ENCODE data around the gene GABRG2.
"Not testable (repeated sequence)": the region's sequence is repeated elsewhere in the genome, so short reads cannot be mapped to it uniquely, and the experiment has no call there.

Gene GABRG2

GRCh38 chr5:162067655-162068411, at the start of gene GABRG2:
Gene GABRG2, plus strand, starts transcription at chr5:162067773. Its CDS starts 227 bp downstream, at chr5:162068000.
- Histone ChIP-seq H3K4me3 (ENCODE audit: low read depth in 1 of 2, low read length in 2 of 2) (no peak within 1 kb of the TSS), H3K27me3 (ENCODE audit: low read depth, low read length) (no peaks in the 10 kb centered on the region)

GRCh38 chr5:162025312-162025711, 42.3 kb upstream of the GABRG2 start:
- no peaks in the 10 kb centered on the region for H3K9me3 ChIP-seq (ENCODE audit: control insufficient read depth in 1 of 2, low read length in 2 of 2)
- H3K4me1 ChIP-seq (ENCODE audit: control insufficient read depth in 1 of 2, insufficient read depth in 2 of 2, low read length in 2 of 2) = no peaks in the 10 kb centered on the region
- H3K27me3 ChIP-seq (ENCODE audit: low read depth, low read length) = no peaks in the 10 kb centered on the region
- no peak overlapping the region for H3K4me3 ChIP-seq (ENCODE audit: low read depth in 1 of 2, low read length in 2 of 2)
- no peaks in the 10 kb centered on the region for H3K36me3 ChIP-seq (ENCODE audit: control insufficient read depth in 1 of 2, insufficient read depth in 2 of 2, low read length in 2 of 2)
- no peak overlapping the region for H3K27ac ChIP-seq (ENCODE audit: low read length)

More at GRCh38 chr5:162067655-162068411, at the start of gene GABRG2:
- H3K36me3 ChIP-seq (ENCODE audit: control insufficient read depth in 1 of 2, insufficient read depth in 2 of 2, low read length in 2 of 2) = no peaks in the 10 kb centered on the region
- H3K9me3 ChIP-seq (ENCODE audit: control insufficient read depth in 1 of 2, low read length in 2 of 2) = no peaks in the 10 kb centered on the region
- no peak within 1 kb of the TSS for H3K27ac ChIP-seq (ENCODE audit: low read length)
- peaks cover 0 to 6% of the 10 kb centered on the region in 2 donors for H3K4me1 ChIP-seq (ENCODE audit: control insufficient read depth in 1 of 2, insufficient read depth in 2 of 2, low read length in 2 of 2)

- no peak overlapping the region for H3K27ac ChIP-seq (ENCODE audit: low read length)
- H3K4me1 ChIP-seq (ENCODE audit: control insufficient read depth in 1 of 2, insufficient read depth in 2 of 2, low read length in 2 of 2) = no peaks in the 10 kb centered on the region
- H3K36me3 ChIP-seq (ENCODE audit: control insufficient read depth in 1 of 2, insufficient read depth in 2 of 2, low read length in 2 of 2) = no peaks in the 10 kb centered on the region
- no peaks in the 10 kb centered on the region for H3K27me3 ChIP-seq (ENCODE audit: low read depth, low read length)
- no peaks in the 10 kb centered on the region for H3K9me3 ChIP-seq (ENCODE audit: control insufficient read depth in 1 of 2, low read length in 2 of 2)
- no peak overlapping the region for H3K4me3 ChIP-seq (ENCODE audit: low read depth in 1 of 2, low read length in 2 of 2)
These were observed 40.8 kb upstream of the GABRG2 start for GRCh38 chr5:162026803-162027202.

- no peaks in the 10 kb centered on the region for H3K36me3 ChIP-seq (ENCODE audit: control insufficient read depth in 1 of 2, insufficient read depth in 2 of 2, low read length in 2 of 2)
- H3K4me3 ChIP-seq (ENCODE audit: low read depth in 1 of 2, low read length in 2 of 2) = no peak overlapping the region
- H3K9me3 ChIP-seq (ENCODE audit: control insufficient read depth in 1 of 2, low read length in 2 of 2) = no peaks in the 10 kb centered on the region
- H3K27ac ChIP-seq (ENCODE audit: low read length) = no peak overlapping the region
- no peaks in the 10 kb centered on the region for H3K27me3 ChIP-seq (ENCODE audit: low read depth, low read length)
- no peaks in the 10 kb centered on the region for H3K4me1 ChIP-seq (ENCODE audit: control insufficient read depth in 1 of 2, insufficient read depth in 2 of 2, low read length in 2 of 2)
These were observed 30.1 kb upstream of the GABRG2 start for GRCh38 chr5:162037431-162037830.

GRCh38 chr5:162047279-162047678, 20.3 kb upstream of the GABRG2 start:
- Histone ChIP-seq H3K27ac (ENCODE audit: low read length) (no peak overlapping the region), H3K4me1 (ENCODE audit: control insufficient read depth in 1 of 2, insufficient read depth in 2 of 2, low read length in 2 of 2) (no peaks in the 10 kb centered on the region), H3K36me3 (ENCODE audit: control insufficient read depth in 1 of 2, insufficient read depth in 2 of 2, low read length in 2 of 2) (no peaks in the 10 kb centered on the region), H3K9me3 (ENCODE audit: control insufficient read depth in 1 of 2, low read length in 2 of 2) (no peaks in the 10 kb centered on the region), H3K4me3 (ENCODE audit: low read depth in 1 of 2, low read length in 2 of 2) (no peak overlapping the region), H3K27me3 (ENCODE audit: low read depth, low read length) (no peaks in the 10 kb centered on the region)

GRCh38 chr5:162052676-162053075, 14.9 kb upstream of the GABRG2 start:
- no peaks in the 10 kb centered on the region for H3K27me3 ChIP-seq (ENCODE audit: low read depth, low read length)
- no peaks in the 10 kb centered on the region for H3K4me1 ChIP-seq (ENCODE audit: control insufficient read depth in 1 of 2, insufficient read depth in 2 of 2, low read length in 2 of 2)
- H3K9me3 ChIP-seq (ENCODE audit: control insufficient read depth in 1 of 2, low read length in 2 of 2) = no peaks in the 10 kb centered on the region
- no peak overlapping the region for H3K4me3 ChIP-seq (ENCODE audit: low read depth in 1 of 2, low read length in 2 of 2)
- no peaks in the 10 kb centered on the region for H3K36me3 ChIP-seq (ENCODE audit: control insufficient read depth in 1 of 2, insufficient read depth in 2 of 2, low read length in 2 of 2)
- no peak overlapping the region for H3K27ac ChIP-seq (ENCODE audit: low read length)

GRCh38 chr5:162055095-162055494, 12.5 kb upstream of the GABRG2 start:
- H3K27me3 ChIP-seq (ENCODE audit: low read depth, low read length); H3K36me3 ChIP-seq (ENCODE audit: control insufficient read depth in 1 of 2, insufficient read depth in 2 of 2, low read length in 2 of 2); H3K4me1 ChIP-seq (ENCODE audit: control insufficient read depth in 1 of 2, insufficient read depth in 2 of 2, low read length in 2 of 2); H3K27ac ChIP-seq (ENCODE audit: low read length); H3K4me3 ChIP-seq (ENCODE audit: low read depth in 1 of 2, low read length in 2 of 2); H3K9me3 ChIP-seq (ENCODE audit: control insufficient read depth in 1 of 2, low read length in 2 of 2): not testable (repeated sequence)

- Histone ChIP-seq H3K4me3 (ENCODE audit: low read depth in 1 of 2, low read length in 2 of 2) (no peak overlapping the region), H3K4me1 (ENCODE audit: control insufficient read depth in 1 of 2, insufficient read depth in 2 of 2, low read length in 2 of 2) (peaks cover 0 to 6% of the 10 kb centered on the region in 2 donors), H3K36me3 (ENCODE audit: control insufficient read depth in 1 of 2, insufficient read depth in 2 of 2, low read length in 2 of 2) (no peaks in the 10 kb centered on the region), H3K27me3 (ENCODE audit: low read depth, low read length) (no peaks in the 10 kb centered on the region), H3K27ac (ENCODE audit: low read length) (no peak overlapping the region), H3K9me3 (ENCODE audit: control insufficient read depth in 1 of 2, low read length in 2 of 2) (no peaks in the 10 kb centered on the region)
These were observed 411 bp upstream of the GABRG2 start for GRCh38 chr5:162067162-162067561.

- H3K4me1 ChIP-seq (ENCODE audit: control insufficient read depth in 1 of 2, insufficient read depth in 2 of 2, low read length in 2 of 2) = peaks cover 0 to 6% of the 10 kb centered on the region in 2 donors
- no peak overlapping the region for H3K27ac ChIP-seq (ENCODE audit: low read length)
- no peaks in the 10 kb centered on the region for H3K27me3 ChIP-seq (ENCODE audit: low read depth, low read length)
- H3K4me3 ChIP-seq (ENCODE audit: low read depth in 1 of 2, low read length in 2 of 2) = no peak overlapping the region
- H3K36me3 ChIP-seq (ENCODE audit: control insufficient read depth in 1 of 2, insufficient read depth in 2 of 2, low read length in 2 of 2) = no peaks in the 10 kb centered on the region
- H3K9me3 ChIP-seq (ENCODE audit: control insufficient read depth in 1 of 2, low read length in 2 of 2) = no peaks in the 10 kb centered on the region
These were observed 839 bp downstream of the GABRG2 start for GRCh38 chr5:162068412-162068811.

GRCh38 chr5:162068936-162069335, 1.4 kb downstream of the GABRG2 start:
- no peaks in the 10 kb centered on the region for H3K36me3 ChIP-seq (ENCODE audit: control insufficient read depth in 1 of 2, insufficient read depth in 2 of 2, low read length in 2 of 2)
- no peaks in the 10 kb centered on the region for H3K27me3 ChIP-seq (ENCODE audit: low read depth, low read length)
- H3K9me3 ChIP-seq (ENCODE audit: control insufficient read depth in 1 of 2, low read length in 2 of 2) = no peaks in the 10 kb centered on the region
- H3K4me1 ChIP-seq (ENCODE audit: control insufficient read depth in 1 of 2, insufficient read depth in 2 of 2, low read length in 2 of 2) = peaks cover 0 to 6% of the 10 kb centered on the region in 2 donors
- no peak overlapping the region for H3K27ac ChIP-seq (ENCODE audit: low read length)
- H3K4me3 ChIP-seq (ENCODE audit: low read depth in 1 of 2, low read length in 2 of 2) = no peak overlapping the region

GRCh38 chr5:162078805-162079204, 11.2 kb downstream of the GABRG2 start:
- Histone ChIP-seq H3K9me3 (ENCODE audit: control insufficient read depth in 1 of 2, low read length in 2 of 2) (no peaks in the 10 kb centered on the region), H3K27me3 (ENCODE audit: low read depth, low read length) (no peaks in the 10 kb centered on the region), H3K36me3 (ENCODE audit: control insufficient read depth in 1 of 2, insufficient read depth in 2 of 2, low read length in 2 of 2) (no peaks in the 10 kb centered on the region), H3K27ac (ENCODE audit: low read length) (no peak overlapping the region), H3K4me1 (ENCODE audit: control insufficient read depth in 1 of 2, insufficient read depth in 2 of 2, low read length in 2 of 2) (no peaks in the 10 kb centered on the region), H3K4me3 (ENCODE audit: low read depth in 1 of 2, low read length in 2 of 2) (no peak overlapping the region)

GRCh38 chr5:162091336-162091735, 23.8 kb downstream of the GABRG2 start:
- Histone ChIP-seq H3K27ac (ENCODE audit: low read length) (no peak overlapping the region), H3K27me3 (ENCODE audit: low read depth, low read length) (no peaks in the 10 kb centered on the region), H3K4me3 (ENCODE audit: low read depth in 1 of 2, low read length in 2 of 2) (no peak overlapping the region), H3K36me3 (ENCODE audit: control insufficient read depth in 1 of 2, insufficient read depth in 2 of 2, low read length in 2 of 2) (no peaks in the 10 kb centered on the region), H3K4me1 (ENCODE audit: control insufficient read depth in 1 of 2, insufficient read depth in 2 of 2, low read length in 2 of 2) (no peaks in the 10 kb centered on the region), H3K9me3 (ENCODE audit: control insufficient read depth in 1 of 2, low read length in 2 of 2) (no peaks in the 10 kb centered on the region)

Data from muscle layer of duodenum (tissue), 2 donors.